ENCODE measurements around the gene PLCB1.
"Not testable (repeated sequence)": the region's sequence is repeated elsewhere in the genome, so short reads cannot be mapped to it uniquely, and the experiment has no call there.

Gene PLCB1

GRCh38 chr20:8156235-8157079 lies 24.4 kb downstream of the PLCB1 start:
- no peak for DNase-seq (ENCODE audit: low read depth)

- DNase-seq (ENCODE audit: low read depth) = not testable (repeated sequence)
These were observed 27.2 kb downstream of the PLCB1 start for GRCh38 chr20:8159217-8159616.

GRCh38 chr20:8161264-8162071 lies 29.4 kb downstream of the PLCB1 start:
- no peak for DNase-seq (ENCODE audit: low read depth)

- DNase-seq (ENCODE audit: low read depth) = no peak
These were observed 30.5 kb downstream of the PLCB1 start for GRCh38 chr20:8162610-8163009.

- no peak for DNase-seq (ENCODE audit: low read depth)
These were observed 31.5 kb downstream of the PLCB1 start for GRCh38 chr20:8163543-8163942.

- DNase-seq (ENCODE audit: low read depth) = no peak
These were observed 34.7 kb downstream of the PLCB1 start for GRCh38 chr20:8166730-8167129.

GRCh38 chr20:8168785-8169288 lies 36.8 kb downstream of the PLCB1 start:
- DNase-seq (ENCODE audit: low read depth) = no peak

GRCh38 chr20:8170921-8171320 lies 38.9 kb downstream of the PLCB1 start:
- no peak for DNase-seq (ENCODE audit: low read depth)

GRCh38 chr20:8172191-8172590 lies 40.1 kb downstream of the PLCB1 start:
- no peak for DNase-seq (ENCODE audit: low read depth)

GRCh38 chr20:8175741-8176675 lies 43.9 kb downstream of the PLCB1 start:
- no peak for DNase-seq (ENCODE audit: low read depth)

- DNase-seq (ENCODE audit: low read depth) = no peak
These were observed 51.5 kb downstream of the PLCB1 start for GRCh38 chr20:8183526-8183925.

- peak; percentile 4 for DNase-seq (ENCODE audit: low read depth)
These were observed 55.7 kb downstream of the PLCB1 start for GRCh38 chr20:8187740-8188139.

- DNase-seq (ENCODE audit: low read depth) = no peak
These were observed 58.2 kb downstream of the PLCB1 start for GRCh38 chr20:8190043-8190880.

- DNase-seq (ENCODE audit: low read depth) = no peak
These were observed 62.7 kb downstream of the PLCB1 start for GRCh38 chr20:8194721-8195120.

- DNase-seq (ENCODE audit: low read depth) = no peak
These were observed 64.0 kb downstream of the PLCB1 start for GRCh38 chr20:8196096-8196495.

GRCh38 chr20:8200220-8200619 lies 68.2 kb downstream of the PLCB1 start:
- DNase-seq (ENCODE audit: low read depth) = no peak

GRCh38 chr20:8203366-8203765 lies 71.3 kb downstream of the PLCB1 start:
- DNase-seq (ENCODE audit: low read depth) = no peak

- DNase-seq (ENCODE audit: low read depth) = no peak
These were observed 73.9 kb downstream of the PLCB1 start for GRCh38 chr20:8205996-8206395.

GRCh38 chr20:8208226-8208625 lies 76.2 kb downstream of the PLCB1 start:
- no peak for DNase-seq (ENCODE audit: low read depth)

GRCh38 chr20:8209061-8209460 lies 77.0 kb downstream of the PLCB1 start:
- DNase-seq (ENCODE audit: low read depth) = no peak

- DNase-seq (ENCODE audit: low read depth) = no peak
These were observed 78.7 kb downstream of the PLCB1 start for GRCh38 chr20:8210749-8211148.

Measured in stromal cell of bone marrow (primary cell).